Measurements from ENCODE around the gene IL18BP. TPM values are rescaled to one million over a fixed set of nuclear protein-coding genes. Genes with fewer than 3 reads are reported as not detected.

IL18BP gene
- 10 to 100 TPM in 1 of 2 donors, 1 to 10 TPM in 1; 3.1 to 13.9 TPM for total RNA-seq

- peaks cover 3 to 9% of the 10 kb centered on the region in 2 donors for H3K36me3 ChIP-seq
These were observed at the start of gene IL18BP for GRCh38 chr11:71998649-71999310. IL18BP (plus strand) TSS chr11:71998909; CDS start chr11:71999985, 1,076 bp downstream.

GRCh38 chr11:71949034-71949433, 49.7 kb upstream of the IL18BP start:
- no peak overlapping the region for H3K4me3 ChIP-seq
- intact Hi-C loops (cut with DNase I) = no loop called here
- no peak overlapping the region for H3K27ac ChIP-seq
- H3K4me1 ChIP-seq (replicated peaks) = no peaks in the 10 kb centered on the region
- H3K9me3 ChIP-seq = no peaks in the 10 kb centered on the region
- 93% methylated on average over 6 of the region's 6 CpGs for WGBS
- no peak for DNase-seq (ENCODE audit: low spot score)
- no peaks in the 10 kb centered on the region for H3K36me3 ChIP-seq
- TF ChIP-seq, protein P1, sequence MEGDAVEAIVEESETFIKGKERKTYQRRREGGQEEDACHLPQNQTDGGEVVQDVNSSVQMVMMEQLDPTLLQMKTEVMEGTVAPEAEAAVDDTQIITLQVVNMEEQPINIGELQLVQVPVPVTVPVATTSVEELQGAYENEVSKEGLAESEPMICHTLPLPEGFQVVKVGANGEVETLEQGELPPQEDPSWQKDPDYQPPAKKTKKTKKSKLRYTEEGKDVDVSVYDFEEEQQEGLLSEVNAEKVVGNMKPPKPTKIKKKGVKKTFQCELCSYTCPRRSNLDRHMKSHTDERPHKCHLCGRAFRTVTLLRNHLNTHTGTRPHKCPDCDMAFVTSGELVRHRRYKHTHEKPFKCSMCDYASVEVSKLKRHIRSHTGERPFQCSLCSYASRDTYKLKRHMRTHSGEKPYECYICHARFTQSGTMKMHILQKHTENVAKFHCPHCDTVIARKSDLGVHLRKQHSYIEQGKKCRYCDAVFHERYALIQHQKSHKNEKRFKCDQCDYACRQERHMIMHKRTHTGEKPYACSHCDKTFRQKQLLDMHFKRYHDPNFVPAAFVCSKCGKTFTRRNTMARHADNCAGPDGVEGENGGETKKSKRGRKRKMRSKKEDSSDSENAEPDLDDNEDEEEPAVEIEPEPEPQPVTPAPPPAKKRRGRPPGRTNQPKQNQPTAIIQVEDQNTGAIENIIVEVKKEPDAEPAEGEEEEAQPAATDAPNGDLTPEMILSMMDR (IDR thresholded peaks at IDR 0.05) = no peak
- TF ChIP-seq POLR2A (IDR thresholded peaks at IDR 0.05) = no peak
- TF ChIP-seq POLR2AphosphoS5 (IDR thresholded peaks at IDR 0.05) = no peak
- H3K27me3 ChIP-seq (replicated peaks; ENCODE audit: insufficient read depth) = no peaks in the 10 kb centered on the region

More at GRCh38 chr11:71998649-71999310, at the start of gene IL18BP:
- intact Hi-C loops (cut with DNase I) = no loop called here
- Histone ChIP-seq H3K9me3 (no peaks in the 10 kb centered on the region), H3K27me3 (replicated peaks; ENCODE audit: insufficient read depth) (no peaks in the 10 kb centered on the region), H3K27ac (peak within 1 kb of the TSS; percentile 63 to 73), H3K4me3 (peak within 1 kb of the TSS in 1 of 2 donors; percentile 0), H3K4me1 (replicated peaks) (peaks cover 3% of the 10 kb centered on the region)
- DNase-seq (ENCODE audit: low spot score) = no peak
- TF ChIP-seq, protein P1 (IDR thresholded peaks at IDR 0.05) = no peak
- no peak for TF ChIP-seq POLR2A (IDR thresholded peaks at IDR 0.05)
- TF ChIP-seq POLR2AphosphoS5 (IDR thresholded peaks at IDR 0.05) = no peak
- WGBS = 81% methylated on average over 11 of the region's 11 CpGs

- TF ChIP-seq POLR2AphosphoS5 (IDR thresholded peaks at IDR 0.05) = no peak
- TF ChIP-seq, protein P1 (IDR thresholded peaks at IDR 0.05) = no peak
- TF ChIP-seq POLR2A (IDR thresholded peaks at IDR 0.05) = no peak
- H3K4me3 ChIP-seq = no peak overlapping the region
- H3K36me3 ChIP-seq = no peaks in the 10 kb centered on the region
- no peak overlapping the region for H3K27ac ChIP-seq
- no peaks in the 10 kb centered on the region for H3K4me1 ChIP-seq (replicated peaks)
- intact Hi-C loops (cut with DNase I) = no loop called here
- no peaks in the 10 kb centered on the region for H3K9me3 ChIP-seq
- 81% methylated on average over 4 of the region's 4 CpGs for WGBS
- no peak for DNase-seq (ENCODE audit: low spot score)
- no peaks in the 10 kb centered on the region for H3K27me3 ChIP-seq (replicated peaks; ENCODE audit: insufficient read depth)
These were observed 46.9 kb upstream of the IL18BP start for GRCh38 chr11:71951741-71952310.

- TF ChIP-seq POLR2A (IDR thresholded peaks at IDR 0.05) = no peak
- no peak for TF ChIP-seq POLR2AphosphoS5 (IDR thresholded peaks at IDR 0.05)
- TF ChIP-seq, protein P1 (IDR thresholded peaks at IDR 0.05) = no peak
- 64% methylated on average over 3 of the region's 3 CpGs for WGBS
These were observed 42.7 kb upstream of the IL18BP start for GRCh38 chr11:71955898-71956456.

More at GRCh38 chr11:71955898-71956456, 42.7 kb upstream of the IL18BP start:
- no peaks in the 10 kb centered on the region for H3K9me3 ChIP-seq
- no peaks in the 10 kb centered on the region for H3K27me3 ChIP-seq (replicated peaks; ENCODE audit: insufficient read depth)
- no peaks in the 10 kb centered on the region for H3K4me1 ChIP-seq (replicated peaks)
- H3K4me3 ChIP-seq = no peak overlapping the region
- H3K27ac ChIP-seq = no peak overlapping the region
- DNase-seq (ENCODE audit: low spot score) = no peak
- intact Hi-C loops (cut with DNase I) = no loop called here
- no peaks in the 10 kb centered on the region for H3K36me3 ChIP-seq

Data from prostate gland (tissue), 2 donors.